ENCODE data around the gene IQCB1.
A peak's percentile ranks its signal among the peaks of the same experiment; 100 is the strongest.
"Not testable (repeated sequence)": the region's sequence is repeated elsewhere in the genome, so short reads cannot be mapped to it uniquely, and the experiment has no call there.

The IQCB1 gene

DNA sequence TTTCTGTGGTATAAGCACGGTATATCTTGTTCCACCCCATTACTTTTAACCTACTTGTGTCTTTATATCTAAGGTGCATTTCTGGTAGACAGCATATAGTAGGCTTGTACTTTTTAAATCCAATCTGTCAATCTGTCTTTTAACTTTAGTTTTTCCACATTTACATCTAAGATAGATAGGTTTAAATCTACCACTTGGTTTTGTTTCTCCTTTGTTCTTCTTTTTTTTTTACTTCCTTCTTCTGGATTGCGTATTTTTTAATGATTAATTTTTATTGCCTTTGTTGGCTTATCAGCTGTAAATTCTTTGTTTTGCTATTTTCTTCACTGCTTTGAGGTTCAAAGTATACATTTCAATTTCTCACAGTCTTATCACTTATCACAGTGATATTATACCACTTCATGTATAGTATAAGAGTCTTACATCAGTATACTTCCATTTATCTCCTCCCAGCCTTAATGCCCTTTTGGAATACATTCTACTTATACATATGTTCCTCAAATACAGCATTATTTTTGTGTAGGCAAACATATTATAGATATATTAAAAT lies 31.0 kb downstream of the IQCB1 start:
- no peak for DNase-seq

DNA sequence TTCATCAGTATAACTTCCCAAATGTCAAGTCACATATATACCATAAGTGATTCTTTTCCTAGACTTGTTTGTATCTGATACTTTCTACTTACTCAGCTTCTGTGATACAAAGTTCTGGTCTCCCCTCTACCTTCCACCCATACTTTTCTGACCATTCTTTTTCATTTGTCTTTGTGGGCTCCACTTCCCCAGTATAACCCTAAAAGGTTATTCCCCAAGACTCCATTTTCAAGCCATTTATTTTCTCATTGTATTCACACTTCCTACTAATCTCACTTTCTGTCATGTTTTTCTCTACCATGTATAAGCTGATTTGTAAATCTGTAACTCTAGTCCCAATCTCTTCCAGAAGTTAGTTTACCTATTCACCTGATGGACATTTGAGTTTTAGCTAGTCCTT lies 34.0 kb downstream of the IQCB1 start:
- DNase-seq = no peak

DNA sequence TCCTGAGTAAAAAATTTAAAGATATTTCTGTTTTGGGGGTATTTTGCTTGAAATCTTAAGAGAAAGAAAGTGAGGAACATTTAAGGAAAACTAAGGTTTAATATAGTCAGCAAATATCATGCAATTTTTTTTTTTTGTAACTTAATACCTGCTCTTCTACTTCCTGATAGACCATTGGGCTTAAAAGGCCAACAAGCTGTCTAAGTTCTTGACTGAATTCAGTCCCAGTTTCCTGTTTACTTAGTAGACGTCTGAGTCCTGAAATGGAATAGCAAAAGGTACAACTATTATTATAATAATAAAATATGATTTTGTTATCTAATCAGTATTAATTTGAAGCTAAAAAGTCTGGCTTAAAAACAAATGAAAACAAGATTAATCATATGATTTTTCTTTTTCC lies 37.9 kb downstream of the IQCB1 start:
- no peak for DNase-seq

DNA sequence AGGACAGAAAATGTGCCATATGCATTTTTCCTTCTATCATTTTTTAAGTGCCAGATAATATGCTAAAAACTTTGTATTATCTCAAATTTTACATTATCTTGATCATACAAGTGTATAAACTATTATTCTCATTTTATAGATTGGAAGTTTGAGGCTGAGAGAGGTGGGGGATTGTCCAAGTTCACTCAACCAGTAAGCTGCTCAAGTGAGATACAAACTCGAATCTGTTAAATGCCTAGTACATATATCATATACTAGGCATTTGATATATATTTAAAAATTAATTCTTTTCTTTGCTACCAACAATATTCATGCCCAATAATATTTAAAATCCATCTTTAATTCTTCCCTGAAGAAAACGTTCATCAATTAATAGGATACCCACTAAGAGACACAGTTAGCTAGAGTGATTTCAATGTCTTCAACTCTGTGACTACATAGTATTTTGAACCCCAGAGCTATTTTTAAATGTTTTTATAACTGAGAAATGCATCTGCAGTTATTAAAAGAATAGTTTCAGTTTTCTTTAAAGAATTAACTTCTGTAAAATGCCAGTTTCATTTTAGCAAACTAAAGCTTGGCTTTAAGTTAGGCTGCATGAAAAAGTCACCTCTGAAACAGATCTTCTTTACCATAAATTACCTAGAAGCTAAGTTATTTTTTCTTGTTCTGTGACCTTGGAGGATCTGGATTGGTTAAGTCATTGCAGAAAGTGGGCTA lies 40.4 kb downstream of the IQCB1 start:
- no peak for DNase-seq

DNA sequence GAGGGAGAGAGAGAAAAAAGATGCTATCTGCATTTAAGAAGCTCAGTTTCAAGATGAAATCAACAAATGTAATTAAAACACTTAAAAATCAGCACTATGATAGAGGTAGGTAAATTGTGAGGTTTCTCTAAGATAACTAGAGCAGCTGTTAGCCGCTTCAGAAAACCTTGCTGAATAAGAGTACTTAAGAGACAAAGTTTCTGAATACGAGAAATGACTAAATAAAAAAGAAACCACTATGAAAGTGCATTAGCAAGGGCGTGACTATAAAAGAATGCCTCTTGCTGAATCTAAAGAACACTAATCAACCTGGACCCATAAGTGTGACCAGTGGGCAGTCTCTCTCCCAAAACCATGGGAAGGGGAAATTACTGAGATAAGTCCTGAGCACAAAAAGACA lies 41.8 kb downstream of the IQCB1 start:
- DNase-seq = no peak

DNA sequence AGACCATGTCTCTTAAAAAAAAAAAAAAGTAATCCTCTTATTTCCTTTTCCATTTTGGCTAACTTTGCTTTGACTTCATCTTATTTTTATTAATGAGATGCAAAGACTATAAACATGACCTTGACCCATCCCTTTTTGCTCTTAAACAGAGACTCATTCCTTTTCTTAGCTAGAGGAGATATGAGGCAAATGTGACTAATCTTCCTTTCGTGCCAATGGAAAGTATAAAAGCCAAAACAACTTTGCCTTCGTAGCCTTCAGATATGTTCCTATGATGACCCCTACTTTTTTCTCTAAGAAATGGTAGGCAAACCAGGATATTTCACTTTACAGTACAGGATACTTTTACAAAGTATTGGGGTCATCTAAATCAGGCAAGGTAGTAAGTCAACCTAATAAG lies 48.4 kb downstream of the IQCB1 start:
- no peak for DNase-seq

DNA sequence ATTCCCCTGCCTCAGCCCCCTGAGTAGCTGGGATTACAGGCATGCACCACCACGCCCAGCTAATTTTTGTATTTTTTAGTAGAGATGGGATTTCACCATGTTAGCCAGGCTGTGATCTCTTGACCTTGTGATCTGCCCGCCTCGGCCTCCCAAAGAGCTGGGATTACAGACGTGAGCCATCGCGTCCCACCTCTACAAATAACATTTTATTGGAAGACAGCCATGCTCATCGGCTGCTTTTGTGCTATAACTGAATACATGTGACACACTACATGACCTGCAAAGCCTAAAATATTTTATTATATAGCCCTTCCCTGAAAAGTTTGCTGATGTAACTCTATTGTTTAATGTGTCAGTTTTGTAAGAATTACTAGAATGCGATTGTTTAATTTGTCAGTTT lies 52.1 kb downstream of the IQCB1 start:
- DNase-seq = not testable (repeated sequence)

DNA sequence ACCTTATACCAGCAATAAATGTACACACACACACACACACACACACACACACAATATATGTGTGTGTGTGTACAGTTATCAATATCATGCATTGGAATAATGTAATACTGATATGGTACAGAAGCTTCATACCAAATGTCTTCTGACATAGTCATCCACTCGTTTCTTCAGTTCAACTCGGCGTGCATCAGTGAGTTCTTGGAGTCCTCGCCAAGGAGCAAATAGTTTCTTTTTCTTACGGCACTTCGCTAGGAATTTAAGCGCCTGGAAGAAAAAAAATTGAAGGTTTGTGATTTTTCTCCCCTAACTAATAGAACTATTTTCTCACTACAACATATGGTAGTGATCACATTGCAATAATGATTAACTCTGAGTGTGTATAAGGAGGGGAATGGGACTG lies 53.2 kb downstream of the IQCB1 start:
- no peak for DNase-seq

DNA sequence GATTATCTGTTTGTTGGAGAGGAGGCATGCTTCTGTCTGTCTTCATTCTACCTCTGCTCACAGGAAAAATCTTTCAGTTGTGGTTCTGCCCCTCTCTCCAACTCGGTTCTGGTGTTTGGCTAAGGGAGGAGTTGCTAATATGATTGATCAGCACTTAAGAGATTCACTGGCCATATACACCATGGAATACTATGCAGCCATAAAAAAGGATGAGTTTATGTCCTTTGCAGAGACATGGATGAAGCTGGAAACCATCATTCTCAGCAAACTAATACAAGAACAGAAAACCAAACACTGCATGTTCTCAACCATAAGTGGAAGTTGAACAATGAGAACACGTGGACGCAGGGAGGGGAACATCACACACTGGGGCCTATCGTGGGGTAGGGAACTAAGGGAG lies 59.8 kb downstream of the IQCB1 start:
- DNase-seq = not testable (repeated sequence)

DNA sequence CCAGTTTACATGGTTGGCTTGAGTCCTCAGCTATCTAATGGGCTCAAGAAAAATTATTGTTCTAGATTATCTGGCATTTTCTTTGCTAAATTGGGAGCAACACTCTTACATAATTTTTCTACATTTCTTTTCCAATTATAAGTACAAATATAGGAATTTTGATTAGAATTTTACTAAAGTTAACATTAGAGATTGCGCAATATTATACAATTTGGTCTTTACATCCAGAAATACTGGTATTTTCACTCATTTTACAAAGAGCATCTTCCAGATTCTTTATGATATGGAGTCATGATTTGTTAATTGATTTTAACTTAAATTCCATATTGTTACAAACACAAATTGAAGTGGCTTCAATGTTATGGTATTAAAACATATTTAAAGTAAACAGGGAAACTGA lies 65.6 kb downstream of the IQCB1 start:
- no peak for DNase-seq

DNA sequence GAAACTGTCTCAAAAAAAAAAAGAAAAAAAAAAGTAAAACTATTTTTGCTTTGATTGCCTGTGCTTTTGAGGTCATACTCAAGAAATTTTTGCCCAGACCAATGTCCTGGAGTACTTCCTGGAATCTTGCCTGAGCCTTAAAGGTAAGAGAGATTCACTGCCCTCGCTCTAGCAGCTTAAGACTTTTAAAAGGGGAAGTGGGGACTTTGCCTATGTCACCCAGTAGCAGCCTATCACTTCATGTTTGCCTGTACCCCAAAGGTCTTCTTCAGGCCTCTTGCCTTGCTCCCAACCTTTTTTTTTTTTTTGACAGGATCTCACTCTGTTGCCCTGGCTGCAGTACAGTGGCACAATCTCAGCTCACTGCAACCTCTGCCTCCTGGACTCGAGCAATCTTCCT lies 66.4 kb downstream of the IQCB1 start:
- DNase-seq = no peak

DNA sequence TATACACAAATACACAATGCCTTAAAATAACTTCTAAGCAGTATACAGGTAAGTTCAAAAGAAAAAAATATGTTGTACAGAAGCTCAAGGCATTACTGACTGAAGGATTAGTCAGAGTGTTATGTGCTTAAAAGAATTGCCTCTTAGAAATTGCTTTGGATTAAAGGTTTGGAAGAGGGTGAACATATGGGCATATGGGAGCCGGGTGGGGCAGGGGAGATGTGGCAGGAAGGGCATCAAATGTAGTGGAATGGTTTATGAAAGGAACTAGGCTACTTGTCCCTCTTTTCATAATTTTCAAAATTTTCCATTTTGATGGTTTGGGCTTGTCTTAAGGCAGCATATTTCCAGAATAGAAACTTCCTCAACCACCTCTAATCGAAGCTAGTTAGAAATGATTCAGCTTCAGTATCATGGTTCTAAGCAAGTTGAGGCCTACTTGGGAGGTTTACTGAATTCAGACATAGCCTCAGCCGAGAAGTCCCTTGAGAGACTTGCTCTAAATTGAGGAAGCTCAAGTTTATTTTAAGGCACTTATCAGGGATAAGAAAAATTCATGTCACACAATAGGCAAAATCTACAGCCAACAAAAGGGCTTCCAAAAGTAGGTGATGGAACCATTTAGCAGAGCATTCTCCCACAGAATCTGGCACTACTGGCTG lies 75.2 kb downstream of the IQCB1 start:
- no peak for DNase-seq

DNA sequence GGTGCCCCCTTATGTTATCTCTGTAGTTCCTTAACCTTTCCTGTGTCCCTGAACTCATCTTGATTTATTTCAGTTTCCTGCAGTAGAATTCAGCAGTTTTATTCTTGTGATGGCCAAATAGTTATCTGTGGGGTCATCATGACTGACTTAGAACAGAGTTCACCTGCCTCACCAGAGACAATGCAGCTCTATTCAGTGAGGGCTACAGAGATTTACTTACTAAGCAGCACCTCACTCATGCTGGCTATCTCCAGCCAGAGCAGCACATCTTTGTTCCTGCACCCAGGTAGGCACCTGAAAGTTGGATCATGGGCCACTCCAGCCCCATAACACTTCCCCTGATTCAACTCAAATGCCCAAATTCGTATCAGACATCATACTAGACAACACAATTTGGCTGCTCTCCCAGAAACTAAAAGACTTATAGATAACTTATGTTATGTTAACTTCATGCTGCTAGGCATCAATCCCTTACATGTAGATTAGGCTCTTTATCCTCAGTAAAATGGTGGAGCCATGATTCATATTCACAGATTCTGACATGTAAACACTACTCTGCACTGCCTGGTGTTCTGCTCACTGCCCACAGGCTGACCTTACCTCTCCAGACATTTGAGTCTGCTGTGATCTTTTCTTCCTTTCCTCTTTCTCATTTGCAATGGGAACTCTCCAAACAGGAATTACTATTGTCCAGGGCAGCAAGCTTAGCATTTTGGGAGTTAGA lies 76.0 kb downstream of the IQCB1 start:
- no peak for DNase-seq

DNA sequence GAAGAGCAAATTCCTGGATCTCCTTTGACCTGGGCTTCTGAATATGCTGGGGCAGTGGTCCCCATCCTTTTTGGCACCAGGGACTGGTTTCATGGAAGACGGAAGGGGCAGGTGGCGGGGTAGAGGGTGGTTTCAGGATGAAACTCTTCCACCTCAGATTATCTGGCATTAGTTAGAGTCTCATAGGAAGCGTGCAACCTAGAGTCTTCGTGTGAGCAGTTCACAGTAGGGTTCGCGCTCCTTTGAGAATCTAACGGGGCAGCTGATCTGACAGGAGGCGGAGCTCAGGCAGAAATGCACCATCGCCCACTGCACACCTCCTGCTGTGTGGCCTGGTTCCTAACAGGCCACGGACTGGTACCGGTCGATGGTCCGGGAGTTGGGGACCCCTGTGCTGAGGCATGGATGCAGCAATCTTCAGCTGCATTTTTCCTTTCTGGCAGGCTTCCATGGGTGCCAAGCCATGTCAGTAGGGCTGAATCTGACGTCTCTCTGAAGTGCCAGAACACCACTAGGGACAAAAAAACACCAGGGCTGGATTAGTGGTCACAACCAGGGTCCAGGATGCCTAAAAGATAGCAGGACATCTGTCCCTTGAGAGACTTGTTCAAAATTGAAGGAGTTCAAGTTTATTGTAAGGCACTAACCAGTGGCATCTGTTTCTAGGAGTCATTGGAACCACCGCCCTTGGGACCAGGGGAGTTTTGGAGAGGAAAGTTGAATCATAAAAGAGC lies 76.9 kb downstream of the IQCB1 start:
- no peak for DNase-seq

DNA sequence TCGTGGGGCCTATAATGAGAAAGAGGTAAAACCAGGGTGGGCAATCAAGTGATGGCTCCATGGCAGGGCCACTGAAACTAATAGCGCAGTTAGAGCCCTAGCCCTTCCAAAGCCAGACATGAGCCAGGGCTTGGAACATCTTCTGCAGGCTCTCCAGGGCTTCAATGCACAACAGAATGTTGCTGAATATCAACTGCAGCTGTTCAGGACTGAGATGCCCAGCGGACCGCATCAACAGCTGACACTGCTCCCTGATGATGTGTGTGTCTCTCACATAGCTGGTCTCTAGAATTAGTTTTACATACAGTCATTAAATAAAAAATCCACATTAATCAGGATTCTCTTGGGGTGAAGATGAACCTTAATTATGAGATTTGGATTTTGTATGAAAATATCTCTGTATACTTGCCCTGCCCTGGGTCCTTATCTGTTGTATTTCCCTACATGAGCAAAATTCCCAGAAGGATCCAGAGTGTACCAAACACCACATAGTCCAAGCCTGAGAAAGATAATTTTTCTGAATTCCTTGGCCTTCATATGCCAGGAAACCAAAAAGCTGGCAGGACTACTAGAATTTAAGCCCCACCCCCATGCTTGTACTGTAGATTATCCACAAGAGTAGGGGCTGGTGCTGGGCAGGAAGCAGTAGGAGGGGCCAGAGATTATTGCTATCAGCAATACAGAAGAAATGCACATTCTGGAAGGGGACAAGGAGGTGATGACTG lies 77.6 kb downstream of the IQCB1 start:
- DNase-seq = no peak

DNA sequence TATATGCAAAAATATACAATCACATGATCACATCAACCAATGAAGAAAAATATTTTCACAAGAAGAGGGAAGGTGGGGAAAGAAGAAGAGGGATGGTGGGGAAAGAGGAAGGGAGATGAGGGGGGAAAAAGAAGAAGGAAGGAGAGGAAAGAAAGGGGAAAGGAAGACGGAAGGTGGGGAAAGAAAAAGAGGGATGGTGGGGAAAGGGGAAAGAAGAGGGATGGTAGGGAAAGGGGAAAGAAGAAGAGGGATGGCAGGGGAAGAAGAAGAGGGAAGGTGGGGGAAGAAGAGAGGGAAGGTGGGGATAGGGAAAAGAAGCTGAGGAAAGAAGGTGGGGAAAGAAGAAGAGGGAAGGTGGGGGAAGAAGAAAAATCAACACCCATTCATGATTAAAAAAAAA lies 82.1 kb downstream of the IQCB1 start:
- DNase-seq = no peak

DNA sequence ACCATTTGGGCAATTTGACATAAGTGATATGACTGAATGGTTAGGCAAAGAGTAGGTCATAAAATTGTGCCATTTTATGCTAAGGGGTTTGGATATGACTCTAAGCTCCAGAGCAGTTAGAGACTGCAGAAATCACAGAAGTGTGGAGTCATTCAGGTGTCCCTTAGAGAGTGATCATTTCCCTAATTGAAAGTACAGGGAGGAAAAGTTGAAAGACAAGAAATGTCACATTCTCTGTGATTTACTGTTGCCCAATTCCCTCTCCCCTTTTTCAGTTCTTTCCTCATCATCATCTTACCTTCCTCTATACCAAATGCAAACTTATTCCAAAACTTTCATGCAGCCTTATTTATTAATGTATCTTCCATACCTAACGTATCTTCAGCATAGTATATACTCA lies 82.6 kb downstream of the IQCB1 start:
- DNase-seq = no peak

DNA sequence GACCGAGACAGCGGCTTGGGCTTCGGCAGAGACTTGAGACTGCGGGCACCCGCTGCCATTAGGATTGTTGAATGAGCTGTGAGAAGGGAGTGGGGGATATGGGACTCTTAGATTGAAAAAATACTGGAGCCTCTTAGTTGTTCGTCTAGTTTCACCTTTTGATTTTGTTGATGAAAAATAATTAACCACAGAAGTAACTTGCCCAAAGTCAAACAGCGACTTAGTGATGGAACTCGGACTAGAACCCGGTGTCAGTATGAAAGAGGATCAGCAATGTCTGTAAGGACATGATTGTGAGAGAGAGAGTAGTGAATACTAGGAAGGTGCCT lies 84.8 kb downstream of the IQCB1 start:
- no peak for DNase-seq

DNA sequence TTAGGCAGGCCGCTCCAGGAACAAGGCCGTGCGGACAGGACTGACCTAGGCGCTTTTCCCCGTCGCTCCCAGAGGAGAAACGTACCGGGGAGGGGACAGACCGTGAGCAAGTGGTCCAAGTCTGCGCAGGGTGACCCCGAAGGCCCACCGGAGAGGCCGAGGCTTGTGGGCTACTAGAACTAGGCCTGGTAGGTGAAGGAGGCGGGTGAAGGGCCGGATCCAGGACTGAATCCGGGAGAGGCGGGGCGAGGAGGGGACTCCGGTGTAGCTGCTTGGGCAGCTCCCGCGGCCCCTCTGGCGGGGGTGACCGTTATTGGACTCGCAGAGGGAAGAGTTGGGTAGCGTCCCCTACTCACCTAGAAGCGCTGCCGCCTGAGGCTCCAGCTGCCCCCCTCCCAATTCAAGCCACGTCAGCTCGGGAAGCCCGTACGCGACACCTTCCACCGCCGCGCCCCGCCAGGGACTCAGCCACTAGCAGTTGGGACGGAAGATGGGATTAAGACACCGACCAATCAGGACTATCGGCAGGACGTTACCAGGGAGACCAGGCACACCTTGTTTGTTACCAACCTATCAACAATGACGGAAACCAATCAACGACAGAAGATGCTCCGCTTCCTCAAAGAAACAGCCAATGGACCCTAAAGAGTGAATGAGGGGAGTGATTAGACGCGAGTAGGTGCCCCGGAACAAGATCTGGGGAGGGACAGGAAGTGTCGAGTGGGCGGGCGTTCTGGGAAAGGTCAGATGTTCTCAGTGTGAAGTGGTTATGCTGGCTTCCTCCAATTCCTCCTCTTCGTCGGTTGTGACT lies 85.4 kb downstream of the IQCB1 start, which contains the start of gene GOLGB1:
Gene GOLGB1 (minus strand): TSS at position 466 of the 811 bp plus-strand sequence. CDS start 18,770 bp downstream, outside the sequence.
- peak; percentile 97 for DNase-seq

DNA sequence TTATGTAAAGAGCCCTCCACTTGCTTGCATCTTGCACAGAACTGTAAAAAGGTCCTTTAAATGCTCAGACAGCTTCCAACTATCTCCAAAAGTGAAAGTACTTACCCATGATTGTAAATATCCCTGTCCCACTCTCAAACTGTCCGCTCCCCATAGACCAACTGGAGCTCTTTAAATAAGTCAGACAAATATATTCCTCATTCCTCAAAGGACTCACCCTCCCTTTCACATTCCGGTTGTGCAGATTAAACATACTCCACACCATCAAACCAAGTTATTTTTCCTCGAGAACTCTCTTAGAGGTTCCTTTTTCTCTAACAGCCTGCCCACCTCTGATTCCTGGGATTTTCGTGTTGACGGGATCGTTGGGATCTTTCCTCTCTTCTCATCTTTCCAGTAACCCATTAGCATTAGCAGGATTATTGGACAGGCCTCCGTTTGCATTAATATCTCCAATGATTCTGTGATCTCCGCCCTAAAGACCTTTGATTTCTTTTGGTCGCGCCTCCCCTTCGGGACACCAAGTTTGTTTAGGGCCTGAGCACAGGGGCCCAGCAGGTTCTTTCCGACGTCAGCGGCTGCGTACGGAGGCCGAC lies 86.1 kb downstream of the IQCB1 start:
- DNase-seq = peak; percentile 49

DNA sequence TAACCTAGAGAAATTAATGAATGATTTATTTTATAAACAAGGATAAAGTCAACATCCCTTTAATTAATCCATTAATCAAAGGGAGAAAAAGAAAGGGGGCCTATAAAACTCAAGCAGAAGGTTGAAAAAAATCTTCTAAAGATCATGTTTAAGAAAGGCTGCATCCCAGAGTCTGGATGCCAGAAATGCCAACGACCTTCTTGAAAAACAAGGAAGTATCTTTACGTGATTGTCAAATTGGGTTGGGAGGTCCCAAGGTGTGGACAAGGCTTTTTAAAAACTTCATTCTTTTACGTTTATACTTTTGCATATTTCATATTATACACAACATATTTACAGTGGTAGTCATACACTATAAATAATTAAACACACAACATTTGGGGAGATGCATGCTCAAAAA lies 86.9 kb downstream of the IQCB1 start:
- DNase-seq = no peak
